AG09309 (cell line): Measurements from ENCODE around the gene ADGRG2.

Experiments used
- DNase-seq: peaks from one replicate; pipeline ENCODE4 v3.0.0-alpha.2; 2010; ENCODE audit warnings: low read depth
- H3K4me3 ChIP-seq: 2 replicates; pipeline ENCODE4 v1.5.1; 2011; ENCODE audit warnings: mild to moderate bottlenecking, low read depth, low read length, moderate library complexity; ENCODE audit not compliant: control insufficient read depth
- TF ChIP-seq, protein P1 (sequence below): IDR thresholded peaks from 2 replicates; pipeline ENCODE4 v1.5.1; 2011; ENCODE audit warnings: mild to moderate bottlenecking, low read depth, low read length, inconsistent platforms; ENCODE audit not compliant: insufficient read depth, control insufficient read depth; ENCODE audit errors: missing control alignments

The ADGRG2 gene

DNA sequence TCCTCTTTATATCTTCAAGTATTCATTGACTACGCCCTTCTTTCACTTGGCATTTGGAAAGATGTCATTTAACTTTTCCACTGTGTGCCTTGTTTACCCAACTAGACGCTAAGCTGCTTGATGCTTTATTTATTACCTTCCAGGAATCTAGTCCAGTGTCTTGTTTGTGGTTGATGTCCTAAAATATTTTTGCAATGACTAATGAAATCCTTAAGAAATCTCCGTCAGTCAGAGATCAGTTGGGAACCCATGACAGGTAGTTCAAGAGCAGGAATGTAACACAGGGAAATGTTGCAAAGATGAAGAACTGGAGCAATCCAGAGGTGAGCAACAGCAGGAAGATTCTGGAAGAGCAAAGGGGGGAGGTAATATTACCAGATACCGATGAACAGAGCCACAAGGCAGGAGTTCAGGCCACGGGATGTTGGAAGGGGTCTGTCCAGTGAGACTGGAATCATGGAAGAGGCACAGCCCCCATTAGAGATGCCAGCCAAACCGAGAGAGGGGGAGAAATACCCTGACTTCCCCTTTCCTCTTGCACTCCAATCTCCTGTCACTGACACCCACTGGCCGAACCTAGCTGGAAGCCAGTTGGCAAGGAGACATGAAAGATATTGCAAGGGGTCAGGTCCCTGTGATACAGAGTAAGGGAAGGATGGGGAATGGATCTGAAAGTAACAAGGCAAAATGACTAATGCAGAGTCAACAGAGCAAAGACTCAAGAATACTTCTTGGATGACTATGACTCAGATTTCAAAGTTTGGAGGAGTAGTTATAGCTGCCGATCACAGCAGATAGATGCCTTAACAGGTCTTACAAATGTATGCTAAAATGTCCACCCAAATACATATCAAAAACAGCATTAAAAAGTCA, 75.7 kb downstream of the ADGRG2 start:
- TF ChIP-seq, protein P1, sequence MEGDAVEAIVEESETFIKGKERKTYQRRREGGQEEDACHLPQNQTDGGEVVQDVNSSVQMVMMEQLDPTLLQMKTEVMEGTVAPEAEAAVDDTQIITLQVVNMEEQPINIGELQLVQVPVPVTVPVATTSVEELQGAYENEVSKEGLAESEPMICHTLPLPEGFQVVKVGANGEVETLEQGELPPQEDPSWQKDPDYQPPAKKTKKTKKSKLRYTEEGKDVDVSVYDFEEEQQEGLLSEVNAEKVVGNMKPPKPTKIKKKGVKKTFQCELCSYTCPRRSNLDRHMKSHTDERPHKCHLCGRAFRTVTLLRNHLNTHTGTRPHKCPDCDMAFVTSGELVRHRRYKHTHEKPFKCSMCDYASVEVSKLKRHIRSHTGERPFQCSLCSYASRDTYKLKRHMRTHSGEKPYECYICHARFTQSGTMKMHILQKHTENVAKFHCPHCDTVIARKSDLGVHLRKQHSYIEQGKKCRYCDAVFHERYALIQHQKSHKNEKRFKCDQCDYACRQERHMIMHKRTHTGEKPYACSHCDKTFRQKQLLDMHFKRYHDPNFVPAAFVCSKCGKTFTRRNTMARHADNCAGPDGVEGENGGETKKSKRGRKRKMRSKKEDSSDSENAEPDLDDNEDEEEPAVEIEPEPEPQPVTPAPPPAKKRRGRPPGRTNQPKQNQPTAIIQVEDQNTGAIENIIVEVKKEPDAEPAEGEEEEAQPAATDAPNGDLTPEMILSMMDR = no peak
- no peak for DNase-seq
- H3K4me3 ChIP-seq = no peak overlapping the region

- no peak overlapping the region for H3K4me3 ChIP-seq
- DNase-seq = no peak
Measured at GRCh38 chrX:19040373-19040772, 81.9 kb downstream of the ADGRG2 start.

DNA sequence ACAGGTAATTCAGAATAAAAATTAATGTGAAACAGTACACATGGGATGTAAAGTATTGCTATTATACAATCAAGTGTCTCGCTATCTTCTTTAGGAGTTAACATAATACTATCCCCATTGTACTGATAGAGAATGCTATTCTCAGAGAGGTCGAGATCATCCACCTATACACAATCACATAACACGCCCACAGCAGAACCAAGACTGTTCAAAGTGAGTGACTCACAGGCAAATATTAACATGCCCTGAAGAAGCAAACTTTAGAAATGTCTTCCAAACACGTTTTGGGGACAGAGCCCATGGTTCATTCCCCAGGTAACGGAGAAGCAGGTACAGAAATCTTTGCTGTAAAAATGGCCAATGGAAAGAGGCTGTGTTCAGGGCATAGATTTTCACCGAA, 88.2 kb downstream of the ADGRG2 start:
- DNase-seq = no peak
- TF ChIP-seq, protein P1 = no peak
- H3K4me3 ChIP-seq = no peak overlapping the region

More at GRCh38 chrX:19040373-19040772, 81.9 kb downstream of the ADGRG2 start:
- TF ChIP-seq, protein P1 = peak; percentile 8

DNA sequence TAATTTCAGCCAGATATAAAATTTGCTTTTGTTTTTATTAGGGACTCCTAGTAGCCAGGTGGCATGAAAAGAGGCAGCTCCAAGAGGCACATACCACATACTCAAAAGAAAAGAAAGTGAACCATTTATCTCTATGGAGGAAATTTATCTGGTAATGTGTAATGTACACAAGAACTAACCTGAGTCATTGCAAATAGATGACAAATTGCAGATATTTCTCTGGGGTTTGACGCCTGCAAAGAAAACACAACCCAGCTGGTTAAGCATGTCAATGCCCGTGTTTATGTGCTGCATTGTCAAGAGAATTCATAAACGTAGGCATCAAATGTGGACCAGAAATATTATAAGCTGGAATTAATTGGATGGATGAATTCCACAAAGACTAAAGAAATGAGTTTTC, 91.5 kb downstream of the ADGRG2 start:
- TF ChIP-seq, protein P1 = no peak
- DNase-seq = no peak
- no peak overlapping the region for H3K4me3 ChIP-seq

DNA sequence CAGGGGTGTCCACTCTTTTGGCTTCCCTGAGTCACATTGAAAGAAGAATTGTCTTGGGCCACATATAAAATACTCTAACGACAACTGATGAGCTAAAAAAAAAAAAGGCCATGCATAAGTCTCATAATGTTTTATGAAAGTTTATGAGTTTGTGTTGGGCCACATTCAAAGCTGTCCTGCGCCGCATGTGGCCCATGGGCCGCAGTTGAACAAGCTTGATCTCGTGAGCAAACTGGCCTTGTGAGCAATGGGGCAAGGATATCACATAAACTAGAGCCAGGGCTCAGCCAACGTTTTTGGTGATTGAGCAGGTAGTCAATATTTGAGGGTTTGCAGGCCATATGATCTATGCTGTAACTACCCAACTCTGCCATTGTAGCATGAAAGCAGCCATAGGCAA, 93.7 kb downstream of the ADGRG2 start:
- no peak overlapping the region for H3K4me3 ChIP-seq
- DNase-seq = no peak
- TF ChIP-seq, protein P1 = no peak

GRCh38 chrX:19024366-19024765, 97.9 kb downstream of the ADGRG2 start:
- TF ChIP-seq, protein P1 = no peak
- H3K4me3 ChIP-seq = no peak overlapping the region
- no peak for DNase-seq
